ENCODE results near the gene PRDX1. TPM values are rescaled to one million over a fixed set of nuclear protein-coding genes. Genes with fewer than 3 reads are reported as not detected.

The PRDX1 gene
- total and polyA plus RNA-seq, 2 of the 13 experiments (the other 11 are each of a cell fraction or from before 2014, with no cell fraction given), result 761 to 1,898 TPM

- no peak for FAIRE-seq
- intact Hi-C loops (cut with micrococcal nuclease; ENCODE audit: unreplicated experiment), result loop anchor here (1.0 kb wide), 1 partner anchor 23 kb away; no protein-coding TSS in a partner anchor
- 0 out of 2 replicates have a peak, but pooled peaks have one; percentile 1 for TF ChIP-seq ZNF710 (CRISPR knock-in tag; IDR thresholded peaks at IDR 0.05; ENCODE audit: borderline replicate concordance)
- TF ChIP-seq ZZZ3 (CRISPR knock-in tag; IDR thresholded peaks at IDR 0.05; ENCODE audit: borderline replicate concordance), result no peak
- TF ChIP-seq HNRNPLL (IDR thresholded peaks at IDR 0.05; ENCODE audit: low read depth, low read length, poor library complexity, severe bottlenecking), result no peak
- TF ChIP-seq ZFY (CRISPR knock-in tag; IDR thresholded peaks at IDR 0.05), result 0 out of 2 replicates have a peak, but pooled peaks have one; percentile 3
- no peak for TF ChIP-seq IRF1 (CRISPR knock-in tag; IDR thresholded peaks at IDR 0.05; ENCODE audit: low read depth)
- no peak for TF ChIP-seq ZNF510 (CRISPR knock-in tag; IDR thresholded peaks at IDR 0.05; ENCODE audit: low read depth)
- TF ChIP-seq SRSF1 (optimal IDR thresholded peaks at IDR 0.05; ENCODE audit: low read depth, low read length), result no peak
- TF ChIP-seq THRA (CRISPR knock-in tag; IDR thresholded peaks at IDR 0.05; ENCODE audit: borderline replicate concordance), result no peak
- TF ChIP-seq ZNF407 (CRISPR knock-in tag; IDR thresholded peaks at IDR 0.05; ENCODE audit: not compliant biosample characterization), result no peak
- TF ChIP-seq ZNF615 (CRISPR knock-in tag; IDR thresholded peaks at IDR 0.05; ENCODE audit: borderline replicate concordance), result no peak
Measured at GRCh38 chr1:45545019-45545493, 23.4 kb upstream of the PRDX1 start.

More at GRCh38 chr1:45545019-45545493, 23.4 kb upstream of the PRDX1 start:
- Histone ChIP-seq H3K4me3 (replicated peaks in 1 of 3; ENCODE audit: insufficient read depth in 1 of 3, low read depth in 2 of 3, low read length in 3 of 3) (peak overlapping the region; percentile 13 to 65 (median 48)), H2AFZ (ENCODE audit: low read length) (peak overlapping the region; percentile 95), H3K36me3 (replicated peaks in 1 of 2; ENCODE audit: control insufficient read depth in 1 of 2, insufficient read depth in 2 of 2, low read length in 2 of 2) (no peaks in the 10 kb centered on the region), H3K27me3 (ENCODE audit: control insufficient read depth in 1 of 2, insufficient read depth in 2 of 2, low read length in 2 of 2) (no peaks in the 10 kb centered on the region), H3K27ac (ENCODE audit: extremely low read length, insufficient read depth, low read length) (peak overlapping the region; percentile 86), H4K20me1 (ENCODE audit: insufficient read depth, low read length) (no peaks in the 10 kb centered on the region), H3K4me2 (ENCODE audit: low read depth, low read length) (peak overlapping the region; percentile 85), H3K4me1 (ENCODE audit: insufficient read depth, low read length) (peaks cover 51% of the 10 kb centered on the region), H3K9me3 (ENCODE audit: low read length) (no peaks in the 10 kb centered on the region), H3K9ac (ENCODE audit: insufficient read depth, low read depth, low read length) (peak overlapping the region; percentile 69), H3K79me2 (ENCODE audit: insufficient read depth, low read length) (no peaks in the 10 kb centered on the region)
- in situ Hi-C loops (cut with HindIII; ENCODE audit: extremely low pct_ligation_motif_present, low pct_unique_long_range_greater_than_20kb), result no loop called here
- BruUV-seq (replicated peaks), result no TSS peak
- DNase-seq (ENCODE audit: low spot score) (no peak), ATAC-seq (peak; percentile 55)
- 26% methylated on average over 5 of the region's 6 CpGs for WGBS (ENCODE audit: low lambda C conversion rate)
- POLR2A ChIA-PET, result interaction anchor here (0.5 to 29.7 kb wide), 10 partner anchors 9 to 206 kb away, joined by 3 to 690 read pairs (median 7); partner anchors contain the start of genes CCDC163, MMACHC, PRDX1 and TOE1
- CTCF ChIA-PET (ENCODE audit: low intra/inter-chr PET ratio, low total read pairs), result interaction anchor here (1.4 kb wide), 1 partner anchor 25 kb away, joined by 4 read pairs; no protein-coding TSS in a partner anchor

Data from HepG2 (cell line).